CD14-positive monocyte (primary cell): ENCODE measurements around the gene RPL11. TPM values are rescaled to one million over a fixed set of nuclear protein-coding genes. Genes with fewer than 3 reads are reported as not detected.

Experiments used
- DNase-seq, 3 donors: peaks; one replicate each; pipeline ENCODE4 v3.0.0-alpha.2; 2011 to 2022
- H2AFZ ChIP-seq: 2 replicates; pipeline ENCODE4 v1.6.0; 2012; ENCODE audit warnings: mild to moderate bottlenecking, low read depth, low read length, inconsistent platforms; ENCODE audit not compliant: insufficient read depth, poor library complexity, severe bottlenecking
- H3K27ac ChIP-seq, 2 donors: 1 replicate in 1 of 2; 2 replicates in 1 of 2; pipeline ENCODE4 v1.5.1; 2012 to 2013; ENCODE audit warnings: low read length in 2 of 2, control low read depth in 1 of 2, inconsistent platforms in 1 of 2, low read depth in 1 of 2, mild to moderate bottlenecking in 1 of 2
- H3K27me3 ChIP-seq, 2 donors: one replicate each; pipeline versions ENCODE4 v1.6.0 to v1.6.1; 2011 to 2013; ENCODE audit warnings: low read length in 2 of 2; ENCODE audit not compliant: control insufficient read depth in 2 of 2, insufficient read depth in 2 of 2
- H3K36me3 ChIP-seq, 2 donors: replicated peaks in 1 of 2; 1 replicate in 1 of 2; 2 replicates in 1 of 2; pipeline versions ENCODE4 v1.5.1 to v1.6.1; 2012 to 2013; ENCODE audit warnings: low read length in 2 of 2, control low read depth in 1 of 2, inconsistent platforms in 1 of 2, mild to moderate bottlenecking in 1 of 2; ENCODE audit not compliant: insufficient read depth in 2 of 2, control insufficient read depth in 1 of 2
- H3K4me1 ChIP-seq, 2 donors: 1 replicate in 1 of 2; 2 replicates in 1 of 2; pipeline versions ENCODE4 v1.5.1 to v1.6.1; 2012 to 2013; ENCODE audit warnings: low read length in 2 of 2, control low read depth in 1 of 2, inconsistent platforms in 1 of 2, mild to moderate bottlenecking in 1 of 2, moderate library complexity in 1 of 2; ENCODE audit not compliant: insufficient read depth in 2 of 2, control insufficient read depth in 1 of 2
- H3K4me2 ChIP-seq: replicated peaks from 2 replicates; pipeline ENCODE3; 2012; ENCODE audit warnings: low read length, moderate library complexity, mild to moderate bottlenecking; ENCODE audit not compliant: poor library complexity, severe bottlenecking; ENCODE audit errors: extremely low read depth
- H3K4me3 ChIP-seq, 3 experiments: fragments of 200-600 bp in 1 of 3; sonication (generic) in 1 of 3; replicated peaks in 1 of 3; 1 replicate in 2 of 3; 2 replicates in 1 of 3; pipeline ENCODE4 v1.5.1; 2011 to 2013; ENCODE audit warnings: low read length in 3 of 3, mild to moderate bottlenecking in 3 of 3, control low read depth in 2 of 3, low read depth in 2 of 3, inconsistent platforms in 1 of 3, moderate library complexity in 1 of 3
- H3K79me2 ChIP-seq: 2 replicates; pipeline ENCODE4 v1.6.0; 2012; ENCODE audit warnings: mild to moderate bottlenecking, control low read depth, inconsistent platforms, low read length, moderate library complexity; ENCODE audit not compliant: insufficient read depth
- H3K9ac ChIP-seq: 2 replicates; pipeline ENCODE4 v1.6.0; 2017; ENCODE audit warnings: low read length, mild to moderate bottlenecking; ENCODE audit not compliant: insufficient read depth, poor library complexity, severe bottlenecking
- H3K9me3 ChIP-seq, 2 donors: replicated peaks in 1 of 2; 1 replicate in 1 of 2; 2 replicates in 1 of 2; pipeline versions ENCODE4 v1.5.1 to v1.6.1; 2012 to 2013; ENCODE audit warnings: low read length in 2 of 2, control low read depth in 1 of 2; ENCODE audit not compliant: control insufficient read depth in 1 of 2, insufficient read depth in 1 of 2
- H4K20me1 ChIP-seq: 2 replicates; pipeline ENCODE4 v1.6.0; 2012; ENCODE audit warnings: mild to moderate bottlenecking, low read length, control low read depth, moderate library complexity; ENCODE audit not compliant: insufficient read depth
- H3K27ac Mint-ChIP-seq, 7 donors: one replicate each; pipeline ENCODE4 v1.8.0; 2020; ENCODE audit warnings: mild to moderate bottlenecking in 7 of 7, mixed read lengths in 7 of 7, moderate library complexity in 6 of 7, inconsistent platforms in 2 of 7
- H3K27me3 Mint-ChIP-seq, 3 donors: one replicate each; pipeline ENCODE4 v1.8.0; 2021 to 2022; ENCODE audit warnings: low read depth in 3 of 3, mild to moderate bottlenecking in 3 of 3, mixed read lengths in 3 of 3, moderate library complexity in 3 of 3, inconsistent platforms in 1 of 3
- H3K36me3 Mint-ChIP-seq, 2 donors: one replicate each; pipeline ENCODE4 v1.8.0; 2020; ENCODE audit warnings: mixed read lengths in 2 of 2, inconsistent platforms in 1 of 2, mild to moderate bottlenecking in 1 of 2
- H3K4me1 Mint-ChIP-seq: one replicate; pipeline ENCODE4 v1.8.0; 2020; ENCODE audit warnings: mild to moderate bottlenecking, mixed read lengths
- H3K4me3 Mint-ChIP-seq, 2 donors: one replicate each; pipeline ENCODE4 v1.8.0; 2020; ENCODE audit warnings: mild to moderate bottlenecking in 2 of 2, mixed read lengths in 2 of 2, moderate library complexity in 1 of 2
- H3K9me3 Mint-ChIP-seq, 7 donors: one replicate each; pipeline ENCODE4 v1.8.0; 2020 to 2022; ENCODE audit warnings: mixed read lengths in 7 of 7, mild to moderate bottlenecking in 6 of 7, moderate library complexity in 6 of 7, inconsistent platforms in 2 of 7
- CTCF ChIP-seq: fragments of 200-600 bp; IDR thresholded peaks from one replicate; pipeline ENCODE4 v1.8.0; 2022; ENCODE audit warnings: antibody characterized with exemption, mild to moderate bottlenecking
- WGBS: methylation state at CpG from one replicate; pipeline ENCODE4 v1.1.5; 2013; ENCODE audit warnings: missing lambda C conversion rate; ENCODE audit not compliant: insufficient coverage; 5-methylcytosine and 5-hydroxymethylcytosine counted together
- intact Hi-C, 2 donors: fragments of 100-400 bp; cut with micrococcal nuclease; formaldehyde crosslinking; loops; one replicate each; pipeline versions ENCODE4 v1.15.0 to v1.15.1; 2023
- polyA plus RNA-seq, 3 donors: library from polyadenylated mRNA; depleted of rRNA in 1 of 3; unstranded in 2 of 3; stranded (reverse) in 1 of 3; fragments of 300-500 nt in 2 of 3; fragments of >200 nt in 1 of 3; fragmentation: Illumina TruSeq in 2 of 3; gene quantifications; 1 replicate in 2 of 3; 2 replicates in 1 of 3; pipeline ENCODE4 v1.2.3, GENCODE V29; 2012 to 2021

RPL11 gene
- polyA plus RNA-seq, 3 donors, result 542 to 923 (median 552) TPM

DNA sequence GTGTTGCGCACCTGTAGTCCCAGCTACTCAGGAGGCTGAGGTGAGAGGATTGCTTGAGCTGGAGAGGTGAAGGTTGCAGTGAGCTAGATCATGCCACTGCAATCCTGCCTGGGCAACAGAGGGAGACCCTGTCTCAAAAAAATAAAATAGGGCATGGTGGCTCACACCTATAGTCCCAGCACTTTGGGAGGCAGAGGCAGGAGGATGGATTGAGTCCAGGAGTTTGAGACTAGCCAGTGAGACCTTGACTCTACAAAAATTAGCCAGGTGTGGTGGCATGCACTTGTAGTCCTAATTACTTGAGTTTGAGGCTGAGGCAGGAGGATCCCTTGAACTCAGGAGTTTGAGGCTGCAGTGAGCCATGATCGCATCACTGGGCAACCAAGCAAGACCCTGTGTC, 9.7 kb downstream of the RPL11 start:
- H3K4me3 ChIP-seq, result no peak overlapping the region
- H3K27ac Mint-ChIP-seq, result peak overlapping the region; percentile 47 to 88 (median 71)
- H3K9me3 Mint-ChIP-seq, result no peaks in the 10 kb centered on the region
- peaks cover 8 to 13% of the 10 kb centered on the region in 2 donors for H3K4me1 ChIP-seq
- TF ChIP-seq CTCF, result no peak
- H3K4me3 Mint-ChIP-seq, result no peak overlapping the region
- intact Hi-C loops, result no loop called here
- peaks cover 62% of the 10 kb centered on the region for H3K79me2 ChIP-seq
- no peaks in the 10 kb centered on the region for H3K9me3 ChIP-seq
- H3K4me2 ChIP-seq, result no peak overlapping the region
- no peaks in the 10 kb centered on the region for H3K27me3 ChIP-seq
- H3K4me1 Mint-ChIP-seq, result peaks cover 26% of the 10 kb centered on the region
- 94% methylated on average over 2 of the region's 2 CpGs for WGBS
- H4K20me1 ChIP-seq, result peaks cover 71% of the 10 kb centered on the region
- no peak for DNase-seq
- peaks cover 0 to 2% (median 0%) of the 10 kb centered on the region in 3 donors for H3K27me3 Mint-ChIP-seq
- H3K36me3 ChIP-seq, result peaks cover 73 to 88% of the 10 kb centered on the region in 2 donors
- H3K36me3 Mint-ChIP-seq, result peaks cover 55 to 67% of the 10 kb centered on the region in 2 donors
- no peak overlapping the region for H2AFZ ChIP-seq
- H3K9ac ChIP-seq, result no peak overlapping the region
- H3K27ac ChIP-seq, result peak overlapping the region in 1 of 2 donors; percentile 45

- H3K9me3 ChIP-seq, result no peaks in the 10 kb centered on the region
- peak in 2 of 3 donors; percentile 2 to 12 for DNase-seq
- intact Hi-C loops, result no loop called here
- H4K20me1 ChIP-seq, result peaks cover 64% of the 10 kb centered on the region
- H3K9ac ChIP-seq, result no peak overlapping the region
- Mint-ChIP-seq H3K36me3 (peaks cover 49 to 62% of the 10 kb centered on the region in 2 donors), H3K9me3 (peaks cover 0 to under 1% (median 0%) of the 10 kb centered on the region in 7 donors), H3K27me3 (peaks cover 0 to 2% (median 0%) of the 10 kb centered on the region in 3 donors), H3K4me1 (peaks cover 23% of the 10 kb centered on the region), H3K27ac (peak overlapping the region; percentile 47 to 88 (median 63)), H3K4me3 (no peak overlapping the region)
- peaks cover 8 to 13% of the 10 kb centered on the region in 2 donors for H3K4me1 ChIP-seq
- peaks cover 55% of the 10 kb centered on the region for H3K79me2 ChIP-seq
- H3K27me3 ChIP-seq, result no peaks in the 10 kb centered on the region
- H3K4me2 ChIP-seq, result no peak overlapping the region
- 88% methylated on average over 2 of the region's 5 CpGs for WGBS
- no peak overlapping the region for H3K4me3 ChIP-seq
- H2AFZ ChIP-seq, result no peak overlapping the region
- H3K36me3 ChIP-seq, result peaks cover 66 to 81% of the 10 kb centered on the region in 2 donors
- H3K27ac ChIP-seq, result peak overlapping the region in 1 of 2 donors; percentile 45
- no peak for TF ChIP-seq CTCF
Observed at GRCh38 chr1:23701996-23702395, 10.4 kb downstream of the RPL11 start.
